BLaER1 (cell line): ENCODE data around the gene PDE7B.
A peak's percentile ranks its signal among the peaks of the same experiment; 100 is the strongest.

Experiments
- H3K27ac ChIP-seq: shearing (Covaris generic); formaldehyde crosslinking; 2 replicates; pipeline ENCODE4 v1.8.1; 2022
- H3K27me3 ChIP-seq: shearing (Covaris generic); formaldehyde crosslinking; 2 replicates; pipeline ENCODE4 v1.8.1; 2022
- H3K36me3 ChIP-seq: shearing (Covaris generic); formaldehyde crosslinking; 2 replicates; pipeline ENCODE4 v1.8.1; 2022
- H3K4me1 ChIP-seq: shearing (Covaris generic); formaldehyde crosslinking; 2 replicates; pipeline ENCODE4 v1.8.1; 2022
- H3K4me2 ChIP-seq: shearing (Covaris generic); formaldehyde crosslinking; 2 replicates; pipeline ENCODE4 v1.8.1; 2022
- H3K4me3 ChIP-seq: shearing (Covaris generic); formaldehyde crosslinking; 2 replicates; pipeline ENCODE4 v1.8.1; 2022
- H3K9ac ChIP-seq: shearing (Covaris generic); formaldehyde crosslinking; 2 replicates; pipeline ENCODE4 v1.8.1; 2022
- H3K9me3 ChIP-seq: shearing (Covaris generic); formaldehyde crosslinking; 2 replicates; pipeline ENCODE4 v1.8.1; 2022
- H4K20me1 ChIP-seq: shearing (Covaris generic); formaldehyde crosslinking; 2 replicates; pipeline ENCODE4 v1.8.1; 2022
- Cebpa-rat ChIP-seq: shearing (Covaris generic); IDR thresholded peaks from 2 replicates; pipeline ENCODE4 v1.8.1; 2022

PDE7B gene

GRCh38 chr6:136014454-136015437 lies 163.2 kb downstream of the PDE7B start:
- no peaks in the 10 kb centered on the region for H3K27me3 ChIP-seq
- TF ChIP-seq Cebpa-rat = no peak
- H3K4me3 ChIP-seq = no peak overlapping the region
- H3K9me3 ChIP-seq = no peaks in the 10 kb centered on the region
- no peak overlapping the region for H3K27ac ChIP-seq
- H3K4me2 ChIP-seq = no peak overlapping the region
- peaks cover 7% of the 10 kb centered on the region; the same call in 1 of the 2 replicates for H3K4me1 ChIP-seq
- no peak overlapping the region for H3K9ac ChIP-seq
- no peaks in the 10 kb centered on the region for H4K20me1 ChIP-seq
- no peaks in the 10 kb centered on the region for H3K36me3 ChIP-seq

- no peak overlapping the region for H3K4me2 ChIP-seq
- H4K20me1 ChIP-seq = no peaks in the 10 kb centered on the region
- no peak for TF ChIP-seq Cebpa-rat
- H3K4me1 ChIP-seq = peaks cover 7% of the 10 kb centered on the region; the same call in 1 of the 2 replicates
- no peaks in the 10 kb centered on the region for H3K9me3 ChIP-seq
- no peak overlapping the region for H3K4me3 ChIP-seq
- no peak overlapping the region for H3K27ac ChIP-seq
- no peaks in the 10 kb centered on the region for H3K27me3 ChIP-seq
- no peaks in the 10 kb centered on the region for H3K36me3 ChIP-seq
- no peak overlapping the region for H3K9ac ChIP-seq
These were observed 164.0 kb downstream of the PDE7B start for GRCh38 chr6:136015531-136015930.

GRCh38 chr6:136016228-136017225 lies 165.0 kb downstream of the PDE7B start:
- peaks cover 7% of the 10 kb centered on the region; the same call in 1 of the 2 replicates for H3K4me1 ChIP-seq
- no peak overlapping the region for H3K9ac ChIP-seq
- no peak for TF ChIP-seq Cebpa-rat
- H4K20me1 ChIP-seq = no peaks in the 10 kb centered on the region
- no peak overlapping the region for H3K27ac ChIP-seq
- no peaks in the 10 kb centered on the region for H3K9me3 ChIP-seq
- H3K4me3 ChIP-seq = no peak overlapping the region
- no peaks in the 10 kb centered on the region for H3K36me3 ChIP-seq
- H3K4me2 ChIP-seq = no peak overlapping the region
- no peaks in the 10 kb centered on the region for H3K27me3 ChIP-seq

- H4K20me1 ChIP-seq = no peaks in the 10 kb centered on the region
- H3K9me3 ChIP-seq = no peaks in the 10 kb centered on the region
- H3K36me3 ChIP-seq = no peaks in the 10 kb centered on the region
- H3K4me1 ChIP-seq = peaks cover 7% of the 10 kb centered on the region; the same call in 1 of the 2 replicates
- TF ChIP-seq Cebpa-rat = peak; percentile 40; the same call in 1 of the 2 replicates
- H3K4me3 ChIP-seq = no peak overlapping the region
- no peak overlapping the region for H3K9ac ChIP-seq
- H3K27ac ChIP-seq = no peak overlapping the region
- H3K27me3 ChIP-seq = no peaks in the 10 kb centered on the region
- H3K4me2 ChIP-seq = no peak overlapping the region
These were observed 169.2 kb downstream of the PDE7B start for GRCh38 chr6:136020691-136021090.

GRCh38 chr6:136022224-136022874 lies 170.8 kb downstream of the PDE7B start:
- no peak overlapping the region for H3K9ac ChIP-seq
- no peak for TF ChIP-seq Cebpa-rat
- H3K27me3 ChIP-seq = no peaks in the 10 kb centered on the region
- no peaks in the 10 kb centered on the region for H3K9me3 ChIP-seq
- no peaks in the 10 kb centered on the region for H4K20me1 ChIP-seq
- no peak overlapping the region for H3K4me2 ChIP-seq
- H3K4me3 ChIP-seq = no peak overlapping the region
- H3K4me1 ChIP-seq = peaks cover 7% of the 10 kb centered on the region; the same call in 1 of the 2 replicates
- no peak overlapping the region for H3K27ac ChIP-seq
- no peaks in the 10 kb centered on the region for H3K36me3 ChIP-seq

- no peak for TF ChIP-seq Cebpa-rat
- no peak overlapping the region for H3K27ac ChIP-seq
These were observed 173.2 kb downstream of the PDE7B start for GRCh38 chr6:136024711-136025110.

GRCh38 chr6:136025736-136026135 lies 174.2 kb downstream of the PDE7B start:
- H3K27ac ChIP-seq = no peak overlapping the region
- H3K27me3 ChIP-seq = no peaks in the 10 kb centered on the region
- no peak overlapping the region for H3K4me2 ChIP-seq
- no peaks in the 10 kb centered on the region for H3K9me3 ChIP-seq
- H3K36me3 ChIP-seq = no peaks in the 10 kb centered on the region
- H3K4me3 ChIP-seq = no peak overlapping the region
- TF ChIP-seq Cebpa-rat = no peak
- no peaks in the 10 kb centered on the region for H3K4me1 ChIP-seq
- H3K9ac ChIP-seq = no peak overlapping the region
- H4K20me1 ChIP-seq = no peaks in the 10 kb centered on the region

More at GRCh38 chr6:136024711-136025110, 173.2 kb downstream of the PDE7B start:
- no peak overlapping the region for H3K9ac ChIP-seq
- no peaks in the 10 kb centered on the region for H4K20me1 ChIP-seq
- H3K4me1 ChIP-seq = no peaks in the 10 kb centered on the region
- H3K4me3 ChIP-seq = no peak overlapping the region
- H3K9me3 ChIP-seq = no peaks in the 10 kb centered on the region
- H3K27me3 ChIP-seq = no peaks in the 10 kb centered on the region
- no peak overlapping the region for H3K4me2 ChIP-seq
- no peaks in the 10 kb centered on the region for H3K36me3 ChIP-seq

- Histone ChIP-seq H3K36me3 (no peaks in the 10 kb centered on the region), H3K4me3 (no peak overlapping the region), H3K27ac (no peak overlapping the region), H3K9ac (no peak overlapping the region), H3K9me3 (no peaks in the 10 kb centered on the region), H3K4me1 (peaks cover under 1% of the 10 kb centered on the region; the same call in 1 of the 2 replicates), H3K4me2 (no peak overlapping the region), H4K20me1 (no peaks in the 10 kb centered on the region), H3K27me3 (no peaks in the 10 kb centered on the region)
- TF ChIP-seq Cebpa-rat = no peak
These were observed 178.6 kb downstream of the PDE7B start for GRCh38 chr6:136030131-136030530.

GRCh38 chr6:136031982-136032381 lies 180.5 kb downstream of the PDE7B start:
- TF ChIP-seq Cebpa-rat = no peak
- H3K36me3 ChIP-seq = no peaks in the 10 kb centered on the region
- no peak overlapping the region for H3K9ac ChIP-seq
- H3K4me2 ChIP-seq = no peak overlapping the region
- H4K20me1 ChIP-seq = no peaks in the 10 kb centered on the region
- no peaks in the 10 kb centered on the region for H3K9me3 ChIP-seq
- no peak overlapping the region for H3K4me3 ChIP-seq
- no peaks in the 10 kb centered on the region for H3K27me3 ChIP-seq
- H3K4me1 ChIP-seq = peaks cover 4% of the 10 kb centered on the region; the same call in 1 of the 2 replicates
- H3K27ac ChIP-seq = no peak overlapping the region
